ENCODE measurements around the gene PAPPA2.

Gene PAPPA2

DNA sequence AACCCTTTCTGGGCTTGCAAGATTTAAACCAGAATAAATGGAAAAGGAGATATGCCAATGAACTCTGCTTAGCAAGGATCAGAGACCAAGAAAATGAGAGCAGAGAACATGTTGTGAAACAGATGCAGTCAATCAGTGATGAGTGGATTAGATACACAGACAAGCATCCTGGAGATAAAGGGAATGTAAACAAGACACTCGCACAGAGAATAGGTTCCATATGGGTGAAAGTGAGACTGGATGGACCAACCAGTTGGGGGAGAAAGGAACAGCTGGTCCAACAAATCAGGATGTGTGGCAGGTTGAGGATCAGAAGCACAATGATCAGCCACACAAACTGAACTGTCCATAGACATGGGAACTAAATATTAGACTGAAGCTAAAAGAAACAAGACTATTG, 363.3 kb downstream of the PAPPA2 start:
- no peak for TF ChIP-seq TAF1 (IDR thresholded peaks at IDR 0.05; ENCODE audit: low read depth)
- TF ChIP-seq TEAD4 (IDR thresholded peaks at IDR 0.05) = no peak
- no peak for TF ChIP-seq EGR1 (IDR thresholded peaks at IDR 0.05)
- TF ChIP-seq, protein P1, sequence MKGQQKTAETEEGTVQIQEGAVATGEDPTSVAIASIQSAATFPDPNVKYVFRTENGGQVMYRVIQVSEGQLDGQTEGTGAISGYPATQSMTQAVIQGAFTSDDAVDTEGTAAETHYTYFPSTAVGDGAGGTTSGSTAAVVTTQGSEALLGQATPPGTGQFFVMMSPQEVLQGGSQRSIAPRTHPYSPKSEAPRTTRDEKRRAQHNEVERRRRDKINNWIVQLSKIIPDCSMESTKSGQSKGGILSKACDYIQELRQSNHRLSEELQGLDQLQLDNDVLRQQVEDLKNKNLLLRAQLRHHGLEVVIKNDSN (IDR thresholded peaks at IDR 0.05) = no peak
- no peak for TF ChIP-seq EP300 (IDR thresholded peaks at IDR 0.05; ENCODE audit: borderline replicate concordance)
- TF ChIP-seq ZBTB7A (IDR thresholded peaks at IDR 0.05; ENCODE audit: low read depth) = no peak

DNA sequence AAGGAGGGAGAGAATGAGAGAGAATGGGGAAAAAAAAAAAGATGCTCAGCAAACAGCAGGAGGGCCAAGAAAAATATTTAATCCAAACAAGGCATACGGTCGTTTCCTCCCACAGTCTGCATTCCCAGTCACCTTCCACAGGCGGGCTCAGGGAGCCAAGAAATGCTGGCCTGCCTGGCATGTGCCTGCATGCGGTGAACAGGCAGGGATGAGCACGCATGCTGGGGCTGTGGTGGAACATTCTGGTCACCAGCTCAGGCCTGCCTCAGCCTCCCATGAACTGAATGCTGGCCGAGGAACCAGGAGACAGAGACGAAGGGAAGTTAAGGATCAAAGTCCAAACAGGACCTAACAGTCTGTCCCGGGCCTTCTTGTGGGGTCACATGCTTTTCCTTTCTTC, 366.3 kb downstream of the PAPPA2 start:
- TF ChIP-seq CEBPB (IDR thresholded peaks at IDR 0.05) (no peak), ZBTB7A (IDR thresholded peaks at IDR 0.05; ENCODE audit: low read depth) (no peak), NFIC (IDR thresholded peaks at IDR 0.05) (no peak), TAF1 (IDR thresholded peaks at IDR 0.05; ENCODE audit: low read depth) (no peak), RAD21 (IDR thresholded peaks at IDR 0.05; ENCODE audit: low read depth) (no peak), TEAD4 (IDR thresholded peaks at IDR 0.05) (no peak), EP300 (IDR thresholded peaks at IDR 0.05; ENCODE audit: borderline replicate concordance) (no peak), CREB1 (IDR thresholded peaks at IDR 0.05; ENCODE audit: low read depth) (no peak), EGR1 (IDR thresholded peaks at IDR 0.05) (no peak), FOXM1 (IDR thresholded peaks at IDR 0.05; ENCODE audit: borderline replicate concordance, low read depth) (no peak), TCF12 (IDR thresholded peaks at IDR 0.05; ENCODE audit: low read depth) (no peak)
- TF ChIP-seq, protein P1 (IDR thresholded peaks at IDR 0.05) = no peak
- TF ChIP-seq, protein P2, sequence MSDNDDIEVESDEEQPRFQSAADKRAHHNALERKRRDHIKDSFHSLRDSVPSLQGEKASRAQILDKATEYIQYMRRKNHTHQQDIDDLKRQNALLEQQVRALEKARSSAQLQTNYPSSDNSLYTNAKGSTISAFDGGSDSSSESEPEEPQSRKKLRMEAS (IDR thresholded peaks at IDR 0.05) = no peak
- TF ChIP-seq, protein P3, sequence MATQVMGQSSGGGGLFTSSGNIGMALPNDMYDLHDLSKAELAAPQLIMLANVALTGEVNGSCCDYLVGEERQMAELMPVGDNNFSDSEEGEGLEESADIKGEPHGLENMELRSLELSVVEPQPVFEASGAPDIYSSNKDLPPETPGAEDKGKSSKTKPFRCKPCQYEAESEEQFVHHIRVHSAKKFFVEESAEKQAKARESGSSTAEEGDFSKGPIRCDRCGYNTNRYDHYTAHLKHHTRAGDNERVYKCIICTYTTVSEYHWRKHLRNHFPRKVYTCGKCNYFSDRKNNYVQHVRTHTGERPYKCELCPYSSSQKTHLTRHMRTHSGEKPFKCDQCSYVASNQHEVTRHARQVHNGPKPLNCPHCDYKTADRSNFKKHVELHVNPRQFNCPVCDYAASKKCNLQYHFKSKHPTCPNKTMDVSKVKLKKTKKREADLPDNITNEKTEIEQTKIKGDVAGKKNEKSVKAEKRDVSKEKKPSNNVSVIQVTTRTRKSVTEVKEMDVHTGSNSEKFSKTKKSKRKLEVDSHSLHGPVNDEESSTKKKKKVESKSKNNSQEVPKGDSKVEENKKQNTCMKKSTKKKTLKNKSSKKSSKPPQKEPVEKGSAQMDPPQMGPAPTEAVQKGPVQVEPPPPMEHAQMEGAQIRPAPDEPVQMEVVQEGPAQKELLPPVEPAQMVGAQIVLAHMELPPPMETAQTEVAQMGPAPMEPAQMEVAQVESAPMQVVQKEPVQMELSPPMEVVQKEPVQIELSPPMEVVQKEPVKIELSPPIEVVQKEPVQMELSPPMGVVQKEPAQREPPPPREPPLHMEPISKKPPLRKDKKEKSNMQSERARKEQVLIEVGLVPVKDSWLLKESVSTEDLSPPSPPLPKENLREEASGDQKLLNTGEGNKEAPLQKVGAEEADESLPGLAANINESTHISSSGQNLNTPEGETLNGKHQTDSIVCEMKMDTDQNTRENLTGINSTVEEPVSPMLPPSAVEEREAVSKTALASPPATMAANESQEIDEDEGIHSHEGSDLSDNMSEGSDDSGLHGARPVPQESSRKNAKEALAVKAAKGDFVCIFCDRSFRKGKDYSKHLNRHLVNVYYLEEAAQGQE (IDR thresholded peaks at IDR 0.05; ENCODE audit: low read depth) = no peak

DNA sequence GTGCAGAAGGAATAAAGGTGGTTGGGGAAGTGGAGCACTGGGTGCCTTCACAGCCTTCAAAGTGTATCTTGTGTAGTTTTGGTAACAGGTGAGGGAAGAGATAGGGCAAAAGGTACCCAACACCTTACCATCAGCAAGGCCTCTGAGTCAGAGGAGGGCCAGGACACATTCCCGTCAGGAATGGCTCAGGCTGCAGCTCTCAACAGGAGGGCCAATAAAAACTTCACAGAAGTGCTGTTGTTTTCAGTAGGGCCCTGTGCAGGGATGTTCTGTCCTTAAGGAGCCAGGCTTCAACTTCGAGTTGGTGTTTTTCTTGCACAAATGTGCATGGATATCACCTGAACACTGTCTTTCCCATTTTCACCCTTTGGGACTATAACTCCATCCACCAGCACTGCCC, 368.2 kb downstream of the PAPPA2 start:
- no peak for TF ChIP-seq TEAD4 (IDR thresholded peaks at IDR 0.05)

DNA sequence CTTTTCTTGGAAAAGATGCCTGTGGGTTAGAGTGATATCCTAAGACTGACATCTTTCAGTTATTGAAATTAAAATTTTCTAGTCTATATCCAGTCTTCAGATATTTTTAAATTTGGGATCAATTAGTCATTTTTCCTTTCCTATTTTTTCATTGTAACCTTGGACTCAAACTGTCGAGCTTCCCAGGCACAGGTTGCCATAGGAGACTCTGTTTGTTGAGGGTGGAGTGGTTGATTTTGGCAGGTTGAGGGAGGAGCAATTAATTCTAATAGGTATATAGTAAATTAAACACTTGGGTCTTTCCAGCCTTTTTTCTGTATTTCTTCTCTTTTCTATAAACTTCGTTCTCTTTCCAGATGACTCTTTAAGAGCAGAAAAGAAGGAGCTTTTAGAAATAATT, 374.7 kb downstream of the PAPPA2 start:
- no peak for TF ChIP-seq FOXM1 (IDR thresholded peaks at IDR 0.05; ENCODE audit: borderline replicate concordance, low read depth)
- no peak for TF ChIP-seq CREB1 (IDR thresholded peaks at IDR 0.05; ENCODE audit: low read depth)
- TF ChIP-seq, protein P3 (IDR thresholded peaks at IDR 0.05; ENCODE audit: low read depth) = no peak
- TF ChIP-seq, protein P1 (IDR thresholded peaks at IDR 0.05) = no peak
- no peak for TF ChIP-seq TAF1 (IDR thresholded peaks at IDR 0.05; ENCODE audit: low read depth)
- TF ChIP-seq TCF12 (IDR thresholded peaks at IDR 0.05; ENCODE audit: low read depth) = no peak
- TF ChIP-seq, protein P2 (IDR thresholded peaks at IDR 0.05) = no peak
- no peak for TF ChIP-seq ZBTB7A (IDR thresholded peaks at IDR 0.05; ENCODE audit: low read depth)
- TF ChIP-seq YY1 (IDR thresholded peaks at IDR 0.05; ENCODE audit: low read depth) = no peak
- no peak for TF ChIP-seq RAD21 (IDR thresholded peaks at IDR 0.05; ENCODE audit: low read depth)

DNA sequence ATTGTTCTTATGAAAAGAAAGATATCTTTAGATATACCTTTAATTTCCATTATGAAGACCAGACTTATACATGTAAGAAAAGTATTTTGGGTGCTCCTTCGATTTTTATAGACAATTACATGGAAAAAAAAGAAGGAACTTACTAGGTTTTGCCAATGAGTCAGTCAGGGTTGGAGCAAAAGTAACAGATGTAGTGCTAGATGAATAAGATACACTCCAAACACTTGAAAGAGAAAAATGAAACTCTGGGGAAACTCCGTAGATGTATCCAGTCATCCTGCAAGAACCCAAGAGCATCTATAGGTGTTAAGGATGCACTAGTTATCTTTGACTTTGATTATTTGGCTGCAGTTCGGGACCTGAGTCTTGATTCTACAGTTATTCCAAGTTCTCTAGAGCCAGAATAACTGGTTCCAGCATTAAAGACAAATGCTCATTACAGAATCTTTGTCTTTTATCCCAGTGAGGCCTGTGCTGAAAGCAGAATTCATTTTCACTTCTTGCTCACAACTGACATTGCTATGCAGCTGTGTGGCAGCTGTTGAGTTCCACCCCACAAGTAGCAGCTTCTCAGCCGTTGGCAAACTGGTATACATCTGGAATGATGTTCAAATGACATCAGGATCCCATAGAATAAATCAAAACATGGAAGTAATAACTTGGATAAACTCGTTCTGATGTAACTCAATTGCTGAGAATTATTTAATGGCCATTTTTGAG, 375.5 kb downstream of the PAPPA2 start:
- TF ChIP-seq YY1 (IDR thresholded peaks at IDR 0.05; ENCODE audit: low read depth) (no peak), EGR1 (IDR thresholded peaks at IDR 0.05) (no peak), RAD21 (IDR thresholded peaks at IDR 0.05; ENCODE audit: low read depth) (no peak), TAF1 (IDR thresholded peaks at IDR 0.05; ENCODE audit: low read depth) (no peak), CEBPB (IDR thresholded peaks at IDR 0.05) (no peak), TEAD4 (IDR thresholded peaks at IDR 0.05) (no peak)
- TF ChIP-seq, protein P1 (IDR thresholded peaks at IDR 0.05) = no peak

Measured in Ishikawa (cell line).